ENCODE results near the gene NPEPL1. TPM values are rescaled to one million over a fixed set of nuclear protein-coding genes. Genes with fewer than 3 reads are reported as not detected.

NPEPL1 gene
- polyA plus RNA-seq, 3 donors, result 25.9 to 48.6 (median 33.4) TPM

DNA sequence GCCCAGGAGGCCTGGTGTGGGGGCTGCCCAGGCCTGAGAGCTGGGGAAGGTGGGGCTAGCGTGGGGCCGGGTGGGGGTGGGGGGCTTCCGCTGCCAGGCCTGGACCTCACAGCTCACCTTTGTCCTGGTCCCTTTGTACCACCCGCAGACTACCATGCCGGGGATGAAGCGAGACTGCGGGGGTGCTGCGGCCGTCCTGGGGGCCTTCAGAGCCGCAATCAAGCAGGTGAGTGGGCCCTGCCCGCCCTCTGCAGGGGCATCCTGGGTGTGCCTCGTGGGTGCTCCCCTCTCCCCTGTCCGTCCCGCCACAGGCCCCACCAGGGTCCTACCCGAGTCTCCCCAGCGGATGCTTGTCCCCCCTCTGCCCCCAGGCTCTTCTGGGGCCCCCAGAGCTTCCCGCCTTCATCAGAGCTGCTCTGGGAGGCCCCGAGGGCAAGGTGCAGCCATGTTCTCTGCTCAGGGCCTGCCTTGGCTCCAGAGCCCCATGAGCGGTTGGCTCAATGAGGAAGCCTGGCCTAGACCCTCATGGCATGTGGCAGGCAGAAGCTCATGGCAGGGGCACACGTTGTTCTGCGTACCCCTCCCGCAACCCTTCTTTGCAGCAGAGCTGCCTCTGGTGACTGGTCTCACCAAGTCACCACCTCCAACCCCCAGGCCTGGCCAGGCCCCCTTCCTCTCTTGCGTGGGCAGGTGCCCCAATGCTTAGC, 14.5 kb downstream of the NPEPL1 start:
- 95 to 98% (median 95%) methylated on average over 21 to 23 of the region's 23 CpGs for WGBS, 3 donors
- H3K27ac ChIP-seq (ENCODE audit: low read depth, low read length), result no peak overlapping the region

DNA sequence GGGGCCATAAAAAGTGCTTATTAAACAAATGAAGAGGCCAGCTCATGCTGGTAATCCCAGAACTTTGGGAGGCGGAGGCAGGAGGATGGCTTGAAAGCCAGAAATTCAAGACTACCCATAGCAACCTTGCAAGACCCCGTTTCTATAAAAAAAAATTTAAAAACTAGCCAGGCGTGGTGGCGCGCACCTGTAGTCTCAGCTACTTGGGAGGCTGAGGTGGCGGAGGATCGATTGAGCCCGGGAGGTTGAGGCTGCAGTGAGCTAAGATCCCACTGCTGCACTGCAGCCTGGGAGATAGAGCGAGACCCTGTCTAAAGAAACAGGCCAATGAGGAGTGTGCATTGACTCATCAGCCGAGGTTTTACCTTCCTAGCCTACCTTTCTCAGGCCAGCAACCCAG, 15.2 kb downstream of the NPEPL1 start:
- no peak overlapping the region for H3K27ac ChIP-seq (ENCODE audit: low read depth, low read length)
- WGBS, 3 donors, result 96% methylated on average over 10 of the region's 10 CpGs

DNA sequence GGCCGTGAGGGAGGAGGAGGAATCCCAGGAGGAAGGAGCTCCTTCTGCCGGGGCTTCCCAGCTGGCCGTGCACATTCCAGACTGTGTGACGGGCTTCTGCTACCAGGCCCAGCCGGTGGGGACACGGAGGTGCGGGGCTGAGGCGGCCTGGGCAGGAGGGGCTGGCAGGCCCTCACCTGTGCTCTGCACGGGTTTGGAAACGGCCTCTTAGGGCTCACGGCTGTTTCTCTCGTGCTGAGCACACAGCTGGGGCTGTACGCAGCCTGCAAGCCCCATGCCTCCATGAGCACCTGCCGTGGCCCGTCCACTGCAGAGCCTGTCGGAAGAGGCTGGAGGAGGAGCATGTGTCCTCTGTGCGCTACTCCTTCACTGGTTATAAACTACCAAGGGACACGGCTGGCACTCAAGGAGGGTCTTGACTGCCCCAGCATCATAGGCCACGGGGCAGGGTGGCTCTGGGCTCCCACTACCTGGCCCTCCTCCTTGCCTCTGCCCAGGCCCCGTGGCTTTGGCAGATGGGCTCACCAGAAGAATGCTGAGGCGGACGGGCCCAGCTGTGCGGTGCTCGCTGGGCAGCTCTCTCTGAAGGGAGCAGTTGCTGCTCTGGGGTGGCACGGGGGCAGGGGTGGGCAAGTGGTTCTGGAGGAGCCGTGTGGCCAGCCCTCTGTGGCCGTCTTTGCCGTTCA, 15.8 kb downstream of the NPEPL1 start:
- 92 to 94% (median 93%) methylated on average over 28 of the region's 28 CpGs for WGBS, 3 donors
- no peak overlapping the region for H3K27ac ChIP-seq (ENCODE audit: low read depth, low read length)

DNA sequence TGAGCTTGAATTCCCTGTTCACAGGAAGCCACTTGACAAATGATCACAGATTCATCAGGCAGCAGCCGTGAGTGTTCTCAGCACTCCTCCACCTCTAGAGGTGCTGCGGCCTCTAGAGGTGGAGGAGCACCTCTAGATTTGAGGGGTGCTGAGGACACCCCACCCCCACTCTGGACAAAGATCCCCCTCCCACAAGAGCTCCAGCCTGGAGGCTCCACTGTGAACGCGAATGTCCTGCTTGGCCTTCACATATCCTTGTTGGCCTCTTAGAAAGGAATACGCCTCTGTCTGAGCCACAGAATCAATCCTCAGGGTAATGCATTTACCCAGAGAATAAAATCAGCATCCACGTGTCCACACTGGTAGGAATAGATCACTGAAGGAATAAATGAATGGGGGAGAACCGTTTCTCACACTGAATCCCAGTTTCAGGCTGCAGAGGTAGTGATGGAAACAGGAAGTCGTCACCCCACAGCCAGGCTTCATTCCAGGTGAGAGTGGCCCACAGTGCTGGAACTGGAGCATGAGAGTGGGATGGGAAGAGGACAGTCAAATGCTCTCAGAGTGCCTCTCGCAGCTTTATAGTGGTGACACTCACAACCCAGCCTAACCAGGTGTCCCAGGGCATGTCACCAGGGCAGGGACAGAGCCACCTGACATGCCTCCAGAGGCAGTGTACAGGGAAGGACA, 16.6 kb downstream of the NPEPL1 start:
- no peak overlapping the region for H3K27ac ChIP-seq (ENCODE audit: low read depth, low read length)
- 82 to 91% (median 88%) methylated on average over 9 of the region's 9 CpGs for WGBS, 3 donors

DNA sequence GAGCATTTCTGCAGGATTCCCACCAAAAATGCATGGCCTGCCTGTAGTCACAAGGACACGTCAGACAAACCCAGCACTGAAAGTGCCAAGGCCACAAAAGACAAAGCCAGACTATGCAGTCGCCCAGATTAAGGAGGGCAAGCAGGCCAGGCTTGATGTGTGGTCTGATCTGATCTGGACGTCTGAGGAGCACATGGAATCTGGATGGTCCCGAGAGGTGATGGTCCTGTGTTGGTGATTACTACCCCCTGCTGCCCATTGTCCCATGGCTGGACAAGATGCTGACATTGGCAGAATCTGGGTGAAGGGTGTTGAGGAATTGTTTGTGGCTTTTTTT, 17.1 kb downstream of the NPEPL1 start:
- 87 to 91% (median 90%) methylated on average over 4 of the region's 4 CpGs for WGBS, 3 donors
- H3K27ac ChIP-seq (ENCODE audit: low read depth, low read length), result no peak overlapping the region

DNA sequence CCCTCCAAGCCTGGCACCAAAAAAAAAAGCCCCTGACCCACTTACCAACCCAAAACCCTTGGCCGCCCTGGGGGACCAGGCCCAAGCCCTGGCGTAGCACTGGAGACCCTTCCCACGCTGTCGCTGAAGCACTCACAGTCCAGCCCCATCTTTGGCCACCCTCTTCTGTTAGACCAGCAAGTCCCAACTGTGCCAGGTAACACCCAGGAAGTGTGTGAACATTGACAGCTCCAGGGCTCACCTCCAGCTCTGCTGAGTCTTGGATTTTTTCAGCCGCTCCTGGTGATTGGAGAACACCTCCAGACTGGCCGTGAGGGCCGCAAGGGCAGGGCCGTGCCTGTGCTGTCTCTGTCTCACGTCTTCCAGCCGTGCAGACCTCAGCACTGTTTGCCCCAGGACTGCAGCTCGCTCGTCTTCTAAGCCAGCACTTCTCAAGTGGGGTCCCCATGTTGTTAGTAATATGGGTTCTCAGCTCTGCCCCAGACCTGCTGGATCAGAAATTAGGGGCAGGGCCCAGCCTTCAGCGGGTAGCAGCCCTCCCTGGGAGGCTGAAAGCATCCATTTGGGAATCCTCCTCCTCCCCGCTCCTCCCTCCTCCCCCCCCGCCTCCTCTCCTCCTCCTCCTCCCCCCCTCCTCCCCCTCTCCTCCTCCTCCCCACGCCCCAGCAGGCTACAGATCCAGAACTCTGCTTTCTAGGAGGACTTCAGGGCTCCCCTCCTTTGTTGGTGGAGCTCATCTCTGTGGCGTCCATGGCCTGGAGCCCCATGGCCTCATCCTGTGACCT, 18.1 kb downstream of the NPEPL1 start:
- 85 to 86% (median 85%) methylated on average over 15 to 16 of the region's 17 CpGs for WGBS, 3 donors
- no peak overlapping the region for H3K27ac ChIP-seq (ENCODE audit: low read depth, low read length)

DNA sequence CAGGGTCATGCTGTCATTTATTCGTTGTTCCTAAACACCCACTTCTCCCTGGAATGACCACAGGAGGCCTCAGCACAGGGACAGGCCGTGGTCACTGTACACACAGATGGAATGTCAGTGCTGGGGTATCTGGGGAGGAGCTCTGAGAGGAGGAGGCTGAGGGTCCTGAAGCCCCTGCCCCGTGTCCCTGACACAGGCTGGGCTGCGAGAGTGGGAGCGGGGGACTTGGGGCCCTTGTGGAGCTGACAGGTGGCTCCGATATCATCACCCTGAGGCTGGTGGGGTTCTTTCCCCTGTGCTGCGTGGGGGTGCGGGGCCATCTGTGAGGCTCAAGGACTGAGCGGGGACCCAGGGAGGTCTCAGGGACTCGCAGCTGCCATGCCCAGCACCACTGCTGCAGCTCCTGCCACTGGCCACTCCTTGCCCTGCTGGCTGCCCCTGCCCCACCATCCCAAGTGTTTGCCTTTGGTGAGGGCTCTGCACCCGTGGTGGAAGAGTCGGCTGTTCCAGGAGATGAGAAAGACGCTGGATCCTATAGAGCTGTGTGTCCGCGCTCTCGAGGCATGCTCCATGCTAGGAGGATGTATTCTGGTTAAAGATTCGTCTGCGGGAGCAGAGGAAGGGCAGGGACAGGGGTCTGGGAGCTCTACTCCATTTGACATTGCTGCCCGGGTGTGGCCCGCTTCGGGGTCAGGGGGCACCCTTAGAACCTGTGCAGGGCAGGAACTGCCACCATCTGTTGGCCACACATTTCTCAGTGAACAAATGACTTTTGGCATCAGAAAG, 18.9 kb downstream of the NPEPL1 start:
- WGBS, 3 donors, result 91 to 95% (median 94%) methylated on average over 20 to 21 of the region's 21 CpGs
- H3K27ac ChIP-seq (ENCODE audit: low read depth, low read length), result no peak overlapping the region

DNA sequence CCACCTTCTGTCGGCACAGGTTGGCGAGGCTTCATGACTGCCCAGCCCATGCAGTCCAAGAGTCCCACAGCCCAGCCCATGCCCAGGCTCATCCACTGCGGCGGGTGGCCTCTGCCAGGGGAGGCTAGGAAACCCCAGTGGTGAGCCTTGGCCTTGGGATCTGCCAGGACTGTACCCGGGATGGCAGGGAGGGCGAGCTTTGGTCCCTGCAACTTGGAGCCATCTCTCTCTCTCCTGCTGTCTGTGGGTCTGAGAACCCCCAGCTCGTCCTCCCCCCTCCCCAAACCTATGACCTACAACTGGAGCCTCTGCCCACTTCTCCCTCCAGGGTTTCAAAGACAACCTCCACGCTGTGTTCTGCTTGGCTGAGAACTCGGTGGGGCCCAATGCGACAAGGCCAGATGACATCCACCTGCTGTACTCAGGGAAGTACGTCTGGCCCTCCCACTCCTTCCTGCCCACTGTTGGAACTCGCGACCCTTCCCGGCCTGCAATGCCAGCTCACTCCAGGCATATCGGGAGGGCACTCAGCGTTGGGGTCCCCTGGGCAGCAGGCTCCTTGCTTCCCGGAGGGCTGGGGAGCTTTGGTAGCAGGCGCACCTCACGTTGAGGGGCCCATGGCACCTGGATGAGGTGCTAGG, 19.7 kb downstream of the NPEPL1 start:
- H3K27ac ChIP-seq (ENCODE audit: low read depth, low read length), result no peak overlapping the region
- 81 to 85% (median 83%) methylated on average over 19 of the region's 19 CpGs for WGBS, 3 donors

DNA sequence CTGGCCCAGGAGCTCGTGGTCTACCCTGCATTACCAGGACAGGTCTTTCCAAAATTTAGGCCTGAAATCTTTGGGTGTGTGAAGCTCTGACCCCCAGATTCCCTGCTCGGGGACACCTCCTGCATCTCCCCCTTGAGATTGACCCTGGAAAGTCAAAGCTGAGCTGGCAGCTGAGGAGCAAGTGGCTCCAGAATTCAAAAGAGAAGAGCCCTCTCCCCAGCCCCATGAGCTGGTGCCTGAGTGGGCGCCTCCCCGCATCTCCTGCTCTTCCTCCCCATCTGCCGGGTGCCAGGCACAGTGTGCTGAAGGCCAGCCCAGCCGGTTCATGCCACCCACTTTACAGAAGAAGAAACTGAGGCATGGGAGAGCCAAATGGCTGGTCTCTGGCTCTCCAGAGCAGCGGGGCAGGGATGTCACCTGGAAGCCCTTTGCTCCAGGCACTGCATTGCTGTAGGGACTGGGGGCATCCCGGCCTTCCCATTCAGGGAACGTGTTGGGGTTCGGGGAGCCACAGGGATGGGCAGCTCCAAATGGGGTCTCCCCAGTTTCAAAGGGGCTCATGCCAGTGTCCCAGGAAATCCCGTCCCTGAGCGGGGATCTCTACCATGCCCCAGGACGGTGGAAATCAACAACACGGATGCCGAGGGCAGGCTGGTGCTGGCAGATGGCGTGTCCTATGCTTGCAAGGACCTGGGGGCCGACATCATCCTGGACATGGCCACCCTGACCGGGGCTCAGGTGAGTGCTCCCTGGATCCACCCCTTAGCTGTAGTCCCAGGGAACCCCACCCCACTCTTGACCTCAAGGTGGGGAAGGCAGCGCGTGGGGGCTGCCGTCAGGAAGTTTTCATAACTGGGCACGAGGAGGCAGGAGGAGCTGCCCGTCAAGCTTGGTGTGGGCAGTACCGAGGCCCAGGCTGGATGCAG, 20.5 kb downstream of the NPEPL1 start:
- WGBS, 3 donors, result 92 to 95% (median 93%) methylated on average over 23 to 24 of the region's 24 CpGs

DNA sequence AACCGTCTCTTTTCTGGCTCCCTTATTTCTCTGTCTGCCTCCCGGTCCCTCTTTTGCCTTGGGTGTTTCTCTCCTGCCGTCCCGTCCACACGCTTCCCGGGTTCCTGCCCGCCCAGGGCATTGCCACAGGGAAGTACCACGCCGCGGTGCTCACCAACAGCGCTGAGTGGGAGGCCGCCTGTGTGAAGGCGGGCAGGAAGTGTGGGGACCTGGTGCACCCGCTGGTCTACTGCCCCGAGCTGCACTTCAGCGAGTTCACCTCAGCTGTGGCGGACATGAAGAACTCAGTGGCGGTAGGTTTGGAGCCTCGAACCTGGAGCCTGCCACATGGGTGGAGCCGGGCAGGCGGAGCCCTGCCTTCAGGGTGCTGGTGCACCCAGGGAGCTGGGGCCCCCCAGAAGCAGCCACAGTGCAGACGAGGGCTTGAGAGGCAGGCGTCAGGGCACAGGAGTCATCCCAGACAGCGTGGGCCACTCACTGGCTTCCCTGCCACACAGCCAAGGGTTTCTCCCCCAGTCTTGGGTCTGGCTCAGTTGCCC, 21.3 kb downstream of the NPEPL1 start:
- no peak overlapping the region for H3K27ac ChIP-seq (ENCODE audit: low read depth, low read length)
- 91 to 96% (median 93%) methylated on average over 24 of the region's 24 CpGs for WGBS, 3 donors

More for the DNA sequence above, 20.5 kb downstream of the NPEPL1 start:
- no peak overlapping the region for H3K27ac ChIP-seq (ENCODE audit: low read depth, low read length)

DNA sequence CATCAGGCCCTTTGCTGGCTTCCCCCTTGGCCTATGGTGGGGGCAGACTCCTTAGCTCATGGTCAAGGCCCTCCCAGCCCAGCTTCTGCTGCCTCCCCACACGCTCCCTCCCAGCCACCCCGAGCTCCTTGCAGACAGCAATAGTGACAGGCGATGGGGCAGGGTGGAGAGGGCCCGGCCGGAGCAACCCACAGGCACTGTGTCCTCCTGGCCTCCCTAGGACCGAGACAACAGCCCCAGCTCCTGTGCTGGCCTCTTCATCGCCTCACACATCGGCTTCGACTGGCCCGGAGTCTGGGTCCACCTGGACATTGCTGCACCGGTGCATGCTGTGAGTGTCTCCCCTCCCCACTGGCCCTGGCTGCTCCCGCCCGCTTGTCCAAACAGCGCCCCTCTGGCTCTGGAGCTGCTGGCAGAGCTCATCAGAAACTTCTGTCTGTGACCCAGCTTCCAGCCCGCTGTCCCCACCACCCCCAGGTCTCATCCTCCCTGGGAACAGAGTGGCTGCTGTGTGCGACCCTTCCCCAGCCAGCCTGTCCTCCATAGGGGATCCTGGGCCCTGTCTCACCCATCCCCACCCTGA, 21.8 kb downstream of the NPEPL1 start:
- no peak overlapping the region for H3K27ac ChIP-seq (ENCODE audit: low read depth, low read length)
- 92 to 95% (median 95%) methylated on average over 16 of the region's 16 CpGs for WGBS, 3 donors

DNA sequence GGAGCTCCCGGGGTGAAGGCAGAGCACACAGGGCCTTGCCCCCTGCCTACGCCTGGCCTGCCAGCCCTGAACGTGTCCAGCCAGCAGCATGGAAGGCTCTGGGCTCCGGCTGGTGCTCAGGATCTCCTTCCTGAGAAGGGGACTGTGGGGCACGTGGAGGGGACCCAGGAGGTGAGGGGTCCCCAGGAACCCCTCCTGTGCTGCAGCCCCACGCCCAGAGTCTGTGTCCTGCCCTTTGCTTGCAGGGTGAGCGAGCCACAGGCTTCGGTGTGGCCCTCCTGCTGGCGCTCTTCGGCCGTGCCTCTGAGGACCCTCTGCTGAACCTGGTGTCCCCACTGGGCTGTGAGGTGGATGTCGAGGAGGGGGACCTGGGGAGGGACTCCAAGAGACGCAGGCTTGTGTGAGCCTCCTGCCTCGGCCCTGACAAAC, 22.3 kb downstream of the NPEPL1 start:
- no peak overlapping the region for H3K27ac ChIP-seq (ENCODE audit: low read depth, low read length)
- WGBS, 3 donors, result 87 to 93% (median 91%) methylated on average over 14 of the region's 14 CpGs

DNA sequence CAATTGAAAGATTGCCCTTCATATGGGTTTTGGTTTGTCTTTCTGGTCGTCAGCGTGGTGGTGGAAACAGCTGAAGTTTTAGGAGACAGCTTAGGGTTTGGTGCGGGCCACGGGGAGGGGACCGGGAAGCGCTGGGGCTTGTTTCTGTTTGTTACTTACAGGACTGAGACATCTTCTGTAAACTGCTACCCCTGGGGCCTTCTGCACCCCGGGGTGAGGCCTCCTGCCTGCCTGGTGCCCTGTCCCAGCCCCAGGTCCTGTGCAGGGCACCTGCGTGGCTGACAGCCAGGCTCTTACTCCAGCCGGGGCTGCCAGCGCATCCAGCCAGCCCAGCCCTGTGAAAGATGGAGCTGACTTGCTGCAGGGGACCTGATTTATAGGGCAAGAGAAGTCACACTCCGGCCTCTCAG, 22.8 kb downstream of the NPEPL1 start:
- 78 to 86% (median 82%) methylated on average over 11 of the region's 11 CpGs for WGBS, 3 donors
- no peak overlapping the region for H3K27ac ChIP-seq (ENCODE audit: low read depth, low read length)

DNA sequence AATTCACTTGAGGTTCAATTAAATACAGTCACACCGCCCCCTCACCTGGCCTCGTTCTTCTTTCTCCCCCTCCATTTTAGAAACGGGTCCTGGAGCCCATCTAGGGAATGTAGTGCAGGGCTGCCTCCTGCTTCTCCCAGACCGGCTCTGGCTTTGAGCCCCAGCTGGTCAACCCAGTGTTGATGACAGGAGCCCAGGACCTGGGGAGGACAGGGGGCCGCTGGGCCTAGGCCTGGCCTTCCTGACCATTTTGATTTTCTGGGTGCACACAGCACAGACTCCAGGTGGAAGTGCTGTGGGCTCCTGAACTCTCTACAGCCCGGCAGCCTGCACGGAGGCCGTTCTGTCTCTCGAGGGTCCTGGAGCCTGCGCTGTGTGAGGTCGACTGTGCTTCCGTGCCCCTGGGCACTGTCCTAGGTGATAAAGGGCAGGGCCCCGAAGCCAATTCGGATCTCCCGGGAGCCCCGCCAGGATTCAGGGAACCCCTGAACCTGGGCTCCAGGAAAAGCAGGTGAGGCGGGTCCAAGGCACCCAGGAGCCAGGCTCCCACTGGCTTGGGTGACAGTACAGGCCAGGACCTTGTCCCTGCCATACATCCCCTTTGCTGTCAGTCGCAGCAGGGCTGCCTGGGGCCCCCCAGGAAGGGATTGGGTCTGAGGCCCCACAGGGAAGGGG, 23.3 kb downstream of the NPEPL1 start:
- H3K27ac ChIP-seq (ENCODE audit: low read depth, low read length), result no peak overlapping the region
- WGBS, 3 donors, result 84 to 91% (median 86%) methylated on average over 17 to 18 of the region's 18 CpGs

DNA sequence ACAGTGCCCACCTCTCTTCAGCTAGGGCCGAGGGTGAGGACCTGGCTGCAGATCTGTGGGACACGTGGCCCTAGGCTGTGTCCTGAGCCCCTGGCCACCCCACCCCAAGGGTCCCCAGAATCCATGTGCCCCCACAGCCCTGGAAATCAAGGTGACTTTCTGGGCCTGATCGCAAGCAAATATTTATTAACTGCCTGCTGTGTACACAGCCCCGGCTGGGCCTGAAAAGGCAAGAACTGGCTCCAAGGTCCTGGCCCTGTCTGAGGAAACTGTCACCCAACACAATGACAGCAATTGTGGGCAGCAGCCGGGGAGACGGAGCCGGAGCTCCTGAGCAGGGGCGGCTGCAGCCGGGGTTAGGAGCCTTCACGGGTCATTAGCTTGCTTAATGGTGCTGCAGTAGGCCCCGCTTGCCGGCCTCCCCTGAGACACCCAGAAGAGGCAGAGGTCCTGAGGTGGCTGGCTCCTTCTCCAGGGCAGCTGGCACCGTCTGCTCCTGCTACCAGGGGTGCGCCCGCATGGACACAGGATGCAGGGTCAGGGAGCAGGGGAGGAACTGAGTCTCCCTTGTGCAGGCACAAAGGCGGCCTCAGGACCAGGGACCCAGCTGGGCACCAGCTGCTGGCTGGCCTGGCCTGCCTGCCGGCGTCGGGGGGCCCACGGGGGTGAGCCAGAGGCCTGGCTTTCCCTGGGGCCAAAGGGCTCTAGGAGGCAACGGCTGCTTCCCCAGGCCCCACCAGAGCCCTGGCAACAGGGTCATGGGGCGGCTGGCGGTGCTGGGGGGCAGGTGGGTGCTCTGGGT, 24.1 kb downstream of the NPEPL1 start:
- WGBS, 3 donors, result 49 to 78% (median 68%) methylated on average over 22 to 23 of the region's 23 CpGs
- H3K27ac ChIP-seq (ENCODE audit: low read depth, low read length), result no peak overlapping the region

Measured in adipose tissue (tissue), 3 donors.